Stimulated activated CD4-positive, alpha-beta T cell treated with anti-CD3 and anti-CD28 coated beads, TNF-alpha, amount 100 ng/mL, for 48 hours (primary cell): ENCODE results near the gene JUN.

Experiments
- DNase-seq, 3 donors: peaks; one replicate each; pipeline ENCODE4 v3.0.0-alpha.2; 2020; ENCODE audit warnings: low read depth in 3 of 3

JUN gene

DNA sequence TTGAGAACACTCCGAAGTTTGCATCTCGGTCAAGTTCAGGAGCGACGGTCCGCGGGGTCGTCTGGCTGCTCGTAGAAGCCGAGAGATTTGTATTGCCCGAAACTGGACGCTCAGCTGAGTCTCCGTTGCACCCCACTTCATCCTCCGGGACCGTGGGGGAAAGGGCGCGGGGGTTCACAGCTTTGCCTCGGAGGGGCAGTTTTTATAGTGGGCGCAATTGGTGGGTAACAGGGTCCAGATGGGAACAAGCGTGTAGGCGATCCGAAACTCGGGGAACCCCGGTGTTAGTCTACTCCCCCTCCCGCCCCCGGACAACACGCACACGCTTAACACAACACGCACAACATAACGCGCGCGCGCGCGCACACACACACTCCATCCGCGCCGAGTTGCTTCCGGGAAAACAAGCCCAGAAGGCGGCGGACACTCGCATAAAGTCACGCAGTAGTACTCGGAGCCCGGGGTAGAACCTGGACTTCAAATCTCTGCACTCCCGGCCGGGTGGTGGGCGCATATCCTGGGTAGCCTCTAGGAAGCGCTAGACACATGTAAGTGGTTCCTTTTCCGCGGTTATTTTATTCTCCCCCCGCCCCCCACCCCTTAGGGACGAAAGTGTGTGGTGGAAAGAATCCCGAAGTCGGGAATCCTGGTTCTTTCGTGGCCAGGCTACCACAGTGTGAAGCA is 1.1 kb upstream of the JUN start:
- peak in 2 of 3 donors; percentile 47 to 56 for DNase-seq

DNA sequence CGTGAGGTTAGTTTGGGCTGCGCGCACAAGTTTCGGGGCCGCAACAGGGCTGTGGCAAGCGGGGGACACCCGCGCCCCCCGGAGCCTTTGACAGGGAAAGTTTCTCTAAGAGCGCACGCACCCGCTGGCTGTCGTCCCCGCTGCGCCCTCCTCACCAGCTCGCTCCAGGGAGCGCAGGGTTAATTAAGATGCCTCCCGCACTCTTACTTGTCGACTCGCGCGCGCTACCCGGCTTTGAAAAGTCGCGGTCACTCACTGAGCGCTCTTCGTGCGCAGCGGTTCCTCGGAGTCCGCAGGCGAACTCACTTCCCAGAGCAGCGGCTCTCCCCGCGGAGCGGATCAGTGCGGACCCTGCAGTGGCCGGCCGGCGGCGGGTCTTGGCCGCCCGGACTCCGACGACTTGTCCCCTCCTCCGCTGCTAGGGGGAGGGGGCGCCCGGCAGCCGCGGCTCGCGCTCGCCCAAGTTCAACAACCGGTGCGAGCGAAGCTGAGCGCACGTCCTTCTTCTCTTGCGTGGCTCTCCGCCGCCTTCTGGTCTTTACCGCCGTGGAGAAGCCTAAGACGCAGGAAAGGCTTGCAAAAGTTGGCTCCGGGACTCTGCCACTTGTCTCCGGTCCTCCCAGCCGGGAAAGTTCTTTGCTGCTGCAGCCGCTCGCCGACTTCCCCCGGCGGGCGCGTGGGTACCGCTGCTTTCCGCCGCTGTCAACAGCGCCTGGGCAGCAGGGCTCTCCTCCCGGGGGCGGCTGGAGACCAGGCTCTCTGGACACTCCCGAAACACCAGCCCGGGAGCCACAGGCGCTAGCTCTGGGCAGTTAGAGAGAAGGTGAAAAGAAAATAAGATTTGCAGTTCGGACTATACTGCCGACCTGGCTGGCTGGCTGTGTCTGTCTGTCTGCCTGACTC is 506 bp downstream of the JUN start:
- DNase-seq = peak in 1 of 3 donors; percentile 26

GRCh38 chr1:58782178-58783089 is 1.4 kb downstream of the JUN start:
- peak in 2 of 3 donors; percentile 24 to 43 for DNase-seq

- peak in 1 of 3 donors; percentile 31 for DNase-seq
Measured at GRCh38 chr1:58781541-58782177, 2.2 kb downstream of the JUN start.

DNA sequence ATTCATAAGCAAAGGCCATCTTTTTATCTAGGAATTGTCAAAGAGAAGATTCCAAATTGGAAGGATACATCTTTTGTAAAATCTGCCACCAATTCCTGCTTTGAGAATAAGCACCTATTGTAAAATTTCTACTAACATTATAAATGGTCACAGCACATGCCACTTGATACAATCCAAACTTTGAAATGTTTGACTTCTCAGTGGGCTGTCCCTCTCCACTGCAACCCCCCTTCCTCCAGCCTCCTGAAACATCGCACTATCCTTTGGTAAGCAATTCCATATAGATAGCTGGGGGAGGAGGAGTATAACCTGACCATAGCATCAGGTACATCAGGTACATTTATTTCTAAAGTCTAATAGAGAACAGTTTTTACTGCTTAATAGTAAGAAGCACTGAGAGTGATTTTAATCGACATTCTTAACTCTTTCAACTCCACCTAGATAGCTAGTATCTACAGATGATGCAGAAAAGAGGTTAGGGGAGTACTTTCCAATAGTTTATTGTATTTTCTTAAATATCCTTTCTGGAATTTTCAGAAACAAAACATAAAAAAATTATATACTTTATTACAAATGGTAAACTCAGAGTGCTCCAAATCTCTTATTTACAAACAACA is 2.9 kb downstream of the JUN start:
- DNase-seq = no peak

- no peak for DNase-seq
Measured at GRCh38 chr1:58780411-58780810, 3.4 kb downstream of the JUN start.

- DNase-seq = no peak
Measured at GRCh38 chr1:58779801-58780382, 4.0 kb downstream of the JUN start.

GRCh38 chr1:58779059-58779754 is 4.6 kb downstream of the JUN start:
- no peak for DNase-seq

GRCh38 chr1:58778385-58779000 is 5.4 kb downstream of the JUN start:
- DNase-seq = no peak

GRCh38 chr1:58774027-58774426 is 9.8 kb downstream of the JUN start:
- DNase-seq = no peak

- DNase-seq = no peak
Measured at GRCh38 chr1:58773406-58773840, 10.4 kb downstream of the JUN start.

DNA sequence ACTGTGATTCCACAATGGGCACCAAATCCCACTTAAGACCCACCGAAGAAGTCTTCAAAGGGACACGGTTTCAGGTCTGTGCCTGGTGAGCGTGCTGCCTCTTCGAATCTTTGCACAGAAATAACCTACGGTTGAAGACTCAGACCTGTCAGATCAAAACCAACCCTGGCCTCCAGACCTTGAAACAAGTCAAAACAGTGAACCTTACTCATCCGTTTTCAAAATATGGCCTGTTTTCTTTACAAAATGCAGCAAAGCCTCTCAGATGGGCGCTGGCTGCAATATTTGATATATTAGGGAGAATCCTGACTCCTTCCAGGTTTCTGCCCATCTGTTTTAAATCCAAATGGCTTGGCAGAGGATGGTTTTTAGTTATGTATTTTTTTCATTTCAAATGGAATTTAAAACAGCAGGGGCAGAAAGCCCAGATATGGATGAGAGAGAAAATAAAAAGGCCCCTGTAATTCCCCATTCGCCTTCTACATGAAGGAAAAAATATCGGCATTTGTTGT is 14.0 kb downstream of the JUN start:
- DNase-seq = no peak

- DNase-seq = peak in 1 of 3 donors; percentile 36
Measured at GRCh38 chr1:58768971-58769808, 14.7 kb downstream of the JUN start.

DNA sequence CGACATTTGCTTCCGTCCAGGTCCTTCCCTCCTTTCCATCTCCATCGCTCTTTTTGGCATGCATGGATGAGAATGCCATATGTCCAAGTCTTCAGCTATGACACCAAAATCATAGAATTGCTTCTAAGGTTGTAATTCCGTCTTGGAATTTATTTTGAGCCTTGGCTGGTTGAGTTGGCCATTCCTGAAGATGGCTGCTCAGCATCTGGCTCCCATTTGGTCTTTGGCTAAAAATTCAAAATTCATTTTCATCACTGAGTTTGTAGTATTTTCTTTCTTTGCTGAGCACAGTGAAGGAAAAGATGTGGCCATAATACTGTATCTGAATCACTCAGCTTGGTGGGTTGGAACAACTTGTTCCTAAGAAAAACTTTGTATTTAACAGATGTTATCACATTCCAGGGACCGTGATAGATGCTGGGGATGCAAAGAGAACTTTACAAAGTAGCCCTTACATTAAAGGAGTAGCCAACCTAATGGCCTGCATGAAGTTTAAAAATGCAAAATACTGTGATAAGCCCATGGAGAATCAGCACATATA is 15.6 kb downstream of the JUN start:
- no peak for DNase-seq

GRCh38 chr1:58767143-58767542 is 16.7 kb downstream of the JUN start:
- DNase-seq = no peak

DNA sequence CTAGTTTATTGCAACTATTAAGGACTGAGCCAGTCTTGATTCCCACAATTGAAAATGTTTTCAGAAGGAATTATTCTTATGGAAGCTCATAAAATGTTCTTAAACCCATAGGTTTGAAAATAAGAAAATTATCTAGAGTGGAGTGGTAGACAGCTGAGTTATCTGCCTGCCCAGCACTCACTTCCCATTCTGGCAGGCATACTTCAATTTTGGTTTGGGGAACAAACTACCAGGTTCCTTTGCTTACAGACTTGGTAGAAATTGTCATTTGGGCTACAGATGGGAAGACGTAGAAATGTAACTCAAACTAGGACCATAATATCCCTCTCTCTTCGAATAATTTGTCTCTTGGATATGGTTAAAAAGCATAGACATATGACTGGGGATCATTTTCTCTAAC is 18.4 kb downstream of the JUN start:
- no peak for DNase-seq

DNA sequence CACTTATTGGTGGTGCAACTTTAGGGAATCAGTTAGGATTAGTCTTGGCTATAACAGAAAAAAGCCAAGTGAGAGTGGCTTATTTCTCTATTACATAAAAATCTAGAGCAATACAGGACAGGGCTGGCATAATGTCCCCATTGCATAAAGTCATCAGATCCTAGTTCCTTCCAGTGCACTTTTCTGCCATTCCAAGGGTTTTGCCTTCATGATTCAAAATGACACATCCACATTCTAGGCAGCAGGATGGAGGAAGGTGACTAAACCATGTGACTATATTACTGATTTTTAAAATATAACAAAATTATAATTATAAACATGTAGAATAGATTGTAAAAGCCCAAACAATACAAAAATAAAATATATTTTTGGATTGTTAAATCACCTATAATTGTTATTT is 18.8 kb downstream of the JUN start:
- DNase-seq = no peak
